Gastroesophageal sphincter (tissue), 3 donors: ENCODE data around the gene SHISAL1.

Experiments used
- POLR2A ChIP-seq, 2 donors: fragments of 450-650 bp; IDR thresholded peaks; one replicate each; pipeline ENCODE4 v1.6.1; 2017; ENCODE audit warnings: antibody characterized with exemption in 2 of 2, mild to moderate bottlenecking in 2 of 2, moderate library complexity in 1 of 2
- TF ChIP-seq, protein P1 (sequence below), 4 experiments: fragments of 200-600 bp in 2 of 4; fragments of 450-650 bp in 2 of 4; sonication (generic) in 1 of 4; IDR thresholded peaks; one replicate each; pipeline ENCODE4 v1.5.1; 2017 to 2019; ENCODE audit warnings: antibody characterized with exemption in 4 of 4, mild to moderate bottlenecking in 2 of 4, moderate library complexity in 2 of 4

DNA sequence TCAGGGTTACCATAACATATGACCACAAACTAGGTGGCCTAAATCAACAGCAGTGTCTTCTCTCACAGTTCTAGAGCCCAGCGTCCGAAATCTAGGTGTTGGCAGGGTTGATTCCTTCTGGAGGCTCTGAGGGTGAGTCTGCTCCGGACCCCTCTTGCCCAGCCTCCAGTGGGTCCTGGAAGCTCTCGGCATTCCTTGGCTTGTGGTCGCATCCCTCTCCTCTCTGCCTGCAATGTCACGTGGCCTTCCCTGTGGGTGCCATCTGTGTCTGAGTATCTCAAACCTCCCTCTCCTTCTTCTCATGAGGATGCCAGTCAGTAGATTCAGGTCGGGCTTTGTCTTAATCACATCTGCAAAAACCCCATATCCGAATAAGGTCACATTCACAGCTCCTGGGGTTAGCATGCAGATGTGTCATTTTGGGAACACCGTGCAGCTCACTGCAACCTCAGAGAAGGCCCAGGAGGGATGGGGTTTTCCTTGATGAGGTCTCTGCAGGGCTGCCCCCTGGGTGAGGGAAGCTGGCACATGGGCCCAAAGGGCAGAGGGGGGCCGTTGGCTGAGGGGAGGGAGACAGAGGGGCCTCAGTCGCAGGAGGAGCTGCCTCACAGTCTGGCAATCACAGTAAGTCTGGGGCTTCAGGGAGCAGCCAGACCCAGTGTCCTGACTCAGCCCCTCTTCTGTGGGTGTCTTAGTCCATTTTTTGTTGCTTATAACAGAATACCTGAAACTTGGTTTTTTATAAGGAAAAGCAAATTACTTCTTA lies 90.9 kb downstream of the SHISAL1 start:
- TF ChIP-seq, protein P1, sequence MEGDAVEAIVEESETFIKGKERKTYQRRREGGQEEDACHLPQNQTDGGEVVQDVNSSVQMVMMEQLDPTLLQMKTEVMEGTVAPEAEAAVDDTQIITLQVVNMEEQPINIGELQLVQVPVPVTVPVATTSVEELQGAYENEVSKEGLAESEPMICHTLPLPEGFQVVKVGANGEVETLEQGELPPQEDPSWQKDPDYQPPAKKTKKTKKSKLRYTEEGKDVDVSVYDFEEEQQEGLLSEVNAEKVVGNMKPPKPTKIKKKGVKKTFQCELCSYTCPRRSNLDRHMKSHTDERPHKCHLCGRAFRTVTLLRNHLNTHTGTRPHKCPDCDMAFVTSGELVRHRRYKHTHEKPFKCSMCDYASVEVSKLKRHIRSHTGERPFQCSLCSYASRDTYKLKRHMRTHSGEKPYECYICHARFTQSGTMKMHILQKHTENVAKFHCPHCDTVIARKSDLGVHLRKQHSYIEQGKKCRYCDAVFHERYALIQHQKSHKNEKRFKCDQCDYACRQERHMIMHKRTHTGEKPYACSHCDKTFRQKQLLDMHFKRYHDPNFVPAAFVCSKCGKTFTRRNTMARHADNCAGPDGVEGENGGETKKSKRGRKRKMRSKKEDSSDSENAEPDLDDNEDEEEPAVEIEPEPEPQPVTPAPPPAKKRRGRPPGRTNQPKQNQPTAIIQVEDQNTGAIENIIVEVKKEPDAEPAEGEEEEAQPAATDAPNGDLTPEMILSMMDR (IDR thresholded peaks at IDR 0.05) = no peak
- no peak for TF ChIP-seq POLR2A (IDR thresholded peaks at IDR 0.05)
